A549 (cell line): ENCODE data around the gene VASH2.

Source experiments
- CBX8 ChIP-seq: fragments of 200-600 bp; sonication (generic); IDR thresholded peaks from 2 replicates; pipeline ENCODE4 v1.6.1; 2016
- EHMT2 ChIP-seq: fragments of 200-600 bp; sonication (generic); IDR thresholded peaks from 2 replicates; pipeline ENCODE4 v1.6.1; 2016; ENCODE audit warnings: antibody characterized with exemption, low read depth, mild to moderate bottlenecking, moderate library complexity
- POLR2A ChIP-seq: IDR thresholded peaks from 2 replicates; pipeline ENCODE4 v1.6.1; 2012; ENCODE audit warnings: mild to moderate bottlenecking, low read length
- TF ChIP-seq, protein P1 (sequence below): fragments of 250-450 bp; sonication (Bioruptor Pico); IDR thresholded peaks from 2 replicates; pipeline ENCODE4 v1.5.0; 2021; ENCODE audit warnings: mild to moderate bottlenecking, moderate library complexity, borderline replicate concordance

- no peak for TF ChIP-seq POLR2A
- no peak for TF ChIP-seq EHMT2
- TF ChIP-seq CBX8 = no peak
- TF ChIP-seq, protein P1, sequence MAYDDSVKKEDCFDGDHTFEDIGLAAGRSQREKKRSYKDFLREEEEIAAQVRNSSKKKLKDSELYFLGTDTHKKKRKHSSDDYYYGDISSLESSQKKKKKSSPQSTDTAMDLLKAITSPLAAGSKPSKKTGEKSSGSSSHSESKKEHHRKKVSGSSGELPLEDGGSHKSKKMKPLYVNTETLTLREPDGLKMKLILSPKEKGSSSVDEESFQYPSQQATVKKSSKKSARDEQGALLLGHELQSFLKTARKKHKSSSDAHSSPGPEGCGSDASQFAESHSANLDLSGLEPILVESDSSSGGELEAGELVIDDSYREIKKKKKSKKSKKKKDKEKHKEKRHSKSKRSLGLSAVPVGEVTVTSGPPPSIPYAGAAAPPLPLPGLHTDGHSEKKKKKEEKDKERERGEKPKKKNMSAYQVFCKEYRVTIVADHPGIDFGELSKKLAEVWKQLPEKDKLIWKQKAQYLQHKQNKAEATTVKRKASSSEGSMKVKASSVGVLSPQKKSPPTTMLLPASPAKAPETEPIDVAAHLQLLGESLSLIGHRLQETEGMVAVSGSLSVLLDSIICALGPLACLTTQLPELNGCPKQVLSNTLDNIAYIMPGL (CRISPR knock-in tag) = no peak
Measured at GRCh38 chr1:212952641-212952976, 2.3 kb downstream of the VASH2 start.
